Heart left ventricle (tissue), 13 donors: ENCODE data around the gene ACADVL.

Experiments
- POLR2A ChIP-seq, 2 donors: fragments of 450-650 bp; IDR thresholded peaks; one replicate each; pipeline ENCODE4 v1.6.1; 2017; ENCODE audit warnings: antibody characterized with exemption in 2 of 2, mild to moderate bottlenecking in 2 of 2, moderate library complexity in 2 of 2
- TF ChIP-seq, protein P1 (sequence below), 12 donors: fragments of 200-600 bp; sonication (generic) in 4 of 12; IDR thresholded peaks; one replicate each; pipeline versions ENCODE4 v1.5.0 to v1.8.0; 2018 to 2022; ENCODE audit warnings: antibody characterized with exemption in 12 of 12, mild to moderate bottlenecking in 5 of 12
- donor health status: ischemic (EF 13 %, LVEDD 7.1; RV severe dilation, severe dysfunction).
- donor health status: DM: no; HTN: yes; CAD: no.
- donor health status: DM: no; HTN: no; CAD: no.
- donor health status: ischemic (EF 25% LVEDD 6.9; RV normal size, moderate dysfunction).
- donor health status: ischemic (EF 25% LVEDD 5.7; RV mildly dilated, moderate dysfunction).
- donor health status: ischemic (EF 35%, LVEDD 5.7; RV mildly dilated, moderate dysfunction).
- donor health status: nonischemic (EF 11% LVEDD 7.7; RV severe dilation, severe dysfunction).
- donor health status: DM: yes; HTN: yes; CAD: no.
- donor health status: PGD.
- donor health status: ischemic (EF 29% LVEDD 5.4; RV normal size, mild dysfunction).
- donor health status: nonischemic (EF 23%, LVEDD 6.1; RV moderate dilation, normal function).

DNA sequence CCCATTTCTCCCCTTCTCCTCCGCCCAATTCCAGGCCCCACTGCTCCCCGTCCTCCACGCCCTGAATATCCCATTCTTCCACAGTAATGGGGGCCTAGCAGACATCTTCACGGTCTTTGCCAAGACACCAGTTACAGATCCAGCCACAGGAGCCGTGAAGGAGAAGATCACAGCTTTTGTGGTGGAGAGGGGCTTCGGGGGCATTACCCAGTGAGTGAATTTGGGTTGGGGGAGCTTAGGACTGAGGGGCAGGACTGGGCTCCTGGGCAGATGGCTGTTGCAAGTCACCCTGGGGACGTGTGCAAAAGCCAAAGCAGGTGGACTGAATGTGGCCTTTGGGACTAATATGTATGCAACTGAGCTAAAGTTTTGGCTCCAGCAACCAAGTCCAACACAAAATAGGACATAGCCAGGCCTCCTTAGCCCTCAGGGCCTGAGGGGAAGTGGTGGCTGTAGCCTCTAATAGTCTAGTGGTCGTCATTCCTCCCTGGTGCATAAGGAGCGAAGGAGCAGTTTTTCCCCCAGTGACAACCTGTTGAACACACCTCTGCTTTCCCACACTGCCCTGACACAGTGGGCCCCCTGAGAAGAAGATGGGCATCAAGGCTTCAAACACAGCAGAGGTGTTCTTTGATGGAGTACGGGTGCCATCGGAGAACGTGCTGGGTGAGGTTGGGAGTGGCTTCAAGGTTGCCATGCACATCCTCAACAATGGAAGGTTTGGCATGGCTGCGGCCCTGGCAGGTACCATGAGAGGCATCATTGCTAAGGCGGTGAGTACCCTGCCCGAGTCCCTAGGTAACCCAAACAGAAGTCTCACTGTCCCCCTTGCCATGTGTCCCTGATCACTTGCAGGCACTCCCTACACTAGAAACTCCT, 2.6 kb downstream of the ACADVL start:
- TF ChIP-seq, protein P1, sequence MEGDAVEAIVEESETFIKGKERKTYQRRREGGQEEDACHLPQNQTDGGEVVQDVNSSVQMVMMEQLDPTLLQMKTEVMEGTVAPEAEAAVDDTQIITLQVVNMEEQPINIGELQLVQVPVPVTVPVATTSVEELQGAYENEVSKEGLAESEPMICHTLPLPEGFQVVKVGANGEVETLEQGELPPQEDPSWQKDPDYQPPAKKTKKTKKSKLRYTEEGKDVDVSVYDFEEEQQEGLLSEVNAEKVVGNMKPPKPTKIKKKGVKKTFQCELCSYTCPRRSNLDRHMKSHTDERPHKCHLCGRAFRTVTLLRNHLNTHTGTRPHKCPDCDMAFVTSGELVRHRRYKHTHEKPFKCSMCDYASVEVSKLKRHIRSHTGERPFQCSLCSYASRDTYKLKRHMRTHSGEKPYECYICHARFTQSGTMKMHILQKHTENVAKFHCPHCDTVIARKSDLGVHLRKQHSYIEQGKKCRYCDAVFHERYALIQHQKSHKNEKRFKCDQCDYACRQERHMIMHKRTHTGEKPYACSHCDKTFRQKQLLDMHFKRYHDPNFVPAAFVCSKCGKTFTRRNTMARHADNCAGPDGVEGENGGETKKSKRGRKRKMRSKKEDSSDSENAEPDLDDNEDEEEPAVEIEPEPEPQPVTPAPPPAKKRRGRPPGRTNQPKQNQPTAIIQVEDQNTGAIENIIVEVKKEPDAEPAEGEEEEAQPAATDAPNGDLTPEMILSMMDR (IDR thresholded peaks at IDR 0.05): no peak
- TF ChIP-seq POLR2A (IDR thresholded peaks at IDR 0.05): no peak
